ENCODE data around the gene EIF3F.

DNA sequence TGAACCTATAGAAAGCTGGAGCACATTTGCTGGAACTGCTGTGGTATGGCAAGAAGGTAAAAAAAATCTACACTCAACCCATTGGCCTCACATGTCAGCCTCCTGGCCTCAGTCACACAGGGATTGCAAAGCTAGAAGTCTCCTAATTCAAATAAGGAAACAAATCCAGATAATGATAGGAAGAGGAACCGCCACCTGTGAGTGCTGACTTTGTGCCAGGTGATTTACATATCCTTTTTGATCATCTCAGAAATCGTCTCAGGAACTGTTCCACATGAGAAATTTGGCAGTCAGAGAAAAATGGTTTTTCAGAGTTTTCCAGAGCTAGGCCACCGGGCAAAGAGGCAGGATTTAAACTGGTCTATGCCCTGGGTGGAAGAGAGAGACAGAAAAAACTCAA lies 22.9 kb upstream of the EIF3F start:
- TF ChIP-seq EZH2phosphoT487 (IDR thresholded peaks at IDR 0.05; ENCODE audit: insufficient read depth, low read depth) (no peak), EZH2 (IDR thresholded peaks at IDR 0.05; ENCODE audit: insufficient read depth, poor library complexity, severe bottlenecking) (no peak)

All from GM23248 (cell line).